HEK293 (cell line): Measurements from ENCODE around the gene PCDHA9.

Experiments used
- CTCF ChIA-PET: fragments of 350-600 bp; formaldehyde crosslinking; extraction: SDS; loops from one replicate; lab custom pipeline; 2021; ENCODE audit warnings: antibody characterized with exemption; lab: Yijun Ruan, JAX
- POLR2A ChIA-PET: fragments of 300-600 bp; formaldehyde crosslinking; extraction: SDS; loops from one replicate; lab custom pipeline; 2020; ENCODE audit warnings: antibody characterized with exemption, inconsistent platforms; lab: Yijun Ruan, JAX
- H3K27ac ChIP-seq: fragments of 200-500 bp; sonication (Bioruptor generic); 2 replicates; pipeline ENCODE4 v1.5.1; 2014; ENCODE audit warnings: low read depth, low read length, control low read depth, inconsistent platforms; ENCODE audit errors: extremely low read depth
- H3K36me3 ChIP-seq, 2 experiments: fragments of 200-500 bp in 1 of 2; sonication (Bioruptor generic) in 1 of 2; 1 replicate in 1 of 2; 2 replicates in 1 of 2; pipeline ENCODE4 v1.5.1; 2014 to 2017; ENCODE audit warnings: inconsistent platforms in 2 of 2, low read length in 2 of 2; ENCODE audit not compliant: control insufficient read depth in 2 of 2, insufficient read depth in 1 of 2
- H3K4me1 ChIP-seq: fragments of 200-500 bp; sonication (Bioruptor generic); 2 replicates; pipeline ENCODE4 v1.5.1; 2014; ENCODE audit warnings: mild to moderate bottlenecking, low read length, inconsistent platforms; ENCODE audit not compliant: control insufficient read depth, insufficient read depth
- H3K4me3 ChIP-seq: 2 replicates; pipeline ENCODE4 v1.5.1; 2011; ENCODE audit warnings: low read depth, mild to moderate bottlenecking, control low read depth, low read length, moderate library complexity
- H3K9me3 ChIP-seq: fragments of 200-500 bp; sonication (Bioruptor generic); 2 replicates; pipeline ENCODE4 v1.5.1; 2014; ENCODE audit warnings: low read depth, low read length, inconsistent platforms; ENCODE audit not compliant: control insufficient read depth, insufficient read depth
- EGR2 ChIP-seq: fragments of 450-650 bp; formaldehyde crosslinking; IDR thresholded peaks from 2 replicates; pipeline ENCODE4 v1.5.1; 2016; ENCODE audit warnings: low read depth, missing biosample characterization, missing genetic modification characterization
- ELK4 ChIP-seq: IDR thresholded peaks from 2 replicates; pipeline ENCODE4 v1.6.1; 2011; ENCODE audit warnings: mild to moderate bottlenecking, low read depth, low read length, borderline replicate concordance
- FEZF1 ChIP-seq: fragments of 450-650 bp; formaldehyde crosslinking; IDR thresholded peaks from 2 replicates; pipeline ENCODE4 v1.5.1; 2016; ENCODE audit warnings: missing biosample characterization, missing genetic modification characterization
- GLI4 ChIP-seq: fragments of 450-650 bp; formaldehyde crosslinking; IDR thresholded peaks from 2 replicates; pipeline ENCODE4 v1.5.1; 2016; ENCODE audit warnings: missing biosample characterization, missing genetic modification characterization
- GLIS2 ChIP-seq: fragments of 450-650 bp; formaldehyde crosslinking; IDR thresholded peaks from 2 replicates; pipeline ENCODE4 v1.5.1; 2016; ENCODE audit warnings: missing biosample characterization, missing genetic modification characterization
- PBX3 ChIP-seq: sonication (generic); formaldehyde crosslinking; IDR thresholded peaks from 2 replicates; pipeline ENCODE4 v1.8.1; 2022; ENCODE audit warnings: mild to moderate bottlenecking, moderate library complexity, missing genetic modification reagents
- PRDM1 ChIP-seq: fragments of 450-650 bp; formaldehyde crosslinking; IDR thresholded peaks from 2 replicates; pipeline ENCODE4; 2016; ENCODE audit warnings: missing biosample characterization, missing genetic modification characterization
- PRDM6 ChIP-seq: fragments of 450-650 bp; formaldehyde crosslinking; IDR thresholded peaks from 2 replicates; pipeline ENCODE4 v1.5.1; 2017; ENCODE audit warnings: missing biosample characterization, missing genetic modification characterization
- ZBTB17 ChIP-seq: fragments of 450-650 bp; formaldehyde crosslinking; IDR thresholded peaks from 2 replicates; pipeline ENCODE4 v1.5.1; 2016; ENCODE audit warnings: missing biosample characterization, missing genetic modification characterization
- ZFP69B ChIP-seq: fragments of 450-650 bp; formaldehyde crosslinking; IDR thresholded peaks from 2 replicates; pipeline ENCODE4 v1.5.1; 2016; ENCODE audit warnings: missing biosample characterization, missing genetic modification characterization
- ZNF121 ChIP-seq: fragments of 450-650 bp; formaldehyde crosslinking; IDR thresholded peaks from 2 replicates; pipeline ENCODE4 v1.5.1; 2016; ENCODE audit warnings: missing biosample characterization, missing genetic modification characterization
- ZNF16 ChIP-seq: fragments of 450-650 bp; formaldehyde crosslinking; IDR thresholded peaks from 2 replicates; pipeline ENCODE4 v1.5.1; 2016; ENCODE audit warnings: low read depth, missing biosample characterization, missing genetic modification characterization
- ZNF175 ChIP-seq: fragments of 450-650 bp; formaldehyde crosslinking; IDR thresholded peaks from 2 replicates; pipeline ENCODE4 v1.5.1; 2016; ENCODE audit warnings: missing biosample characterization, missing genetic modification characterization
- ZNF266 ChIP-seq: fragments of 450-650 bp; formaldehyde crosslinking; IDR thresholded peaks from 2 replicates; pipeline ENCODE4 v1.5.1; 2016; ENCODE audit warnings: missing biosample characterization, missing genetic modification characterization, low read depth
- ZNF274 ChIP-seq, 2 experiments: fragments of 200-500 bp in 1 of 2; fragments of 450-650 bp in 1 of 2; sonication (Bioruptor generic) in 1 of 2; formaldehyde crosslinking in 1 of 2; IDR thresholded peaks; 2 replicates each; pipeline versions ENCODE4 v1.5.1 to v1.6.1; 2014 to 2016; ENCODE audit warnings: borderline replicate concordance in 1 of 2, inconsistent platforms in 1 of 2, low read length in 1 of 2, missing biosample characterization in 1 of 2, missing genetic modification characterization in 1 of 2
- ZNF394 ChIP-seq: fragments of 450-650 bp; formaldehyde crosslinking; IDR thresholded peaks from 2 replicates; pipeline ENCODE4 v1.5.1; 2016; ENCODE audit warnings: missing biosample characterization, missing genetic modification characterization, mild to moderate bottlenecking, moderate library complexity, borderline replicate concordance
- ZNF521 ChIP-seq: fragments of 450-650 bp; formaldehyde crosslinking; IDR thresholded peaks from 2 replicates; pipeline ENCODE4 v1.5.1; 2017; ENCODE audit warnings: missing biosample characterization, mild to moderate bottlenecking, missing genetic modification characterization
- ZNF777 ChIP-seq: fragments of 450-650 bp; formaldehyde crosslinking; IDR thresholded peaks from 2 replicates; pipeline ENCODE4 v1.5.1; 2017; ENCODE audit warnings: missing biosample characterization, missing genetic modification characterization, borderline replicate concordance
- ZNF837 ChIP-seq: fragments of 450-650 bp; formaldehyde crosslinking; IDR thresholded peaks from 2 replicates; pipeline ENCODE4 v1.5.1; 2016; ENCODE audit warnings: missing biosample characterization, missing genetic modification characterization
- ZSCAN18 ChIP-seq: fragments of 450-650 bp; formaldehyde crosslinking; IDR thresholded peaks from 2 replicates; pipeline ENCODE4 v1.5.1; 2016; ENCODE audit warnings: missing biosample characterization, missing genetic modification characterization
- ZSCAN30 ChIP-seq: fragments of 450-650 bp; IDR thresholded peaks from 2 replicates; pipeline ENCODE4 v1.5.1; 2018; ENCODE audit warnings: missing biosample characterization, mild to moderate bottlenecking, missing genetic modification characterization, moderate library complexity
- TF ChIP-seq, protein P1 (sequence below): fragments of 450-650 bp; formaldehyde crosslinking; IDR thresholded peaks from 2 replicates; pipeline ENCODE4 v1.5.1; 2016; ENCODE audit warnings: missing biosample characterization, missing genetic modification characterization
- TF ChIP-seq, protein P2 (sequence below): fragments of 450-650 bp; formaldehyde crosslinking; IDR thresholded peaks from 2 replicates; pipeline ENCODE4 v1.5.1; 2016; ENCODE audit warnings: missing biosample characterization, missing genetic modification characterization, borderline replicate concordance

The PCDHA9 gene

DNA sequence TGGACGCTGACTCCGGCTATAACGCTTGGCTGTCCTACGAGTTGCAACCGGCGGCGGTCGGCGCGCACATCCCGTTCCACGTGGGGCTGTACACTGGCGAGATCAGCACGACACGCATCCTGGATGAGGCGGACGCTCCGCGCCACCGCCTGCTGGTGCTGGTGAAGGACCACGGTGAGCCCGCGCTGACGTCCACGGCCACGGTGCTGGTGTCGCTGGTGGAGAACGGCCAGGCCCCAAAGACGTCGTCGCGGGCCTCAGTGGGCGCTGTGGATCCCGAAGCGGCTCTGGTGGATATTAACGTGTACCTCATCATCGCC, 29.0 kb downstream of the PCDHA9 start:
- H3K27ac ChIP-seq, result no peak overlapping the region
- ChIA-PET CTCF (no interaction called here), POLR2A (no interaction called here)
- H3K4me3 ChIP-seq, result no peak overlapping the region
- H3K9me3 ChIP-seq, result no peaks in the 10 kb centered on the region
- no peaks in the 10 kb centered on the region for H3K36me3 ChIP-seq
- no peak for TF ChIP-seq ZNF266 (tag by site-specific recombination)
- TF ChIP-seq GLI4, result no peak
- TF ChIP-seq ZNF777 (tag by site-specific recombination), result no peak
- TF ChIP-seq ZNF837 (tag by site-specific recombination), result no peak
- TF ChIP-seq ZNF274 (IDR thresholded peaks at IDR 0.05; ENCODE audit: low read length), result no peak
- TF ChIP-seq ZNF274 (tag by site-specific recombination; IDR thresholded peaks at IDR 0.05; ENCODE audit: borderline replicate concordance), result no peak
- TF ChIP-seq, protein P1, sequence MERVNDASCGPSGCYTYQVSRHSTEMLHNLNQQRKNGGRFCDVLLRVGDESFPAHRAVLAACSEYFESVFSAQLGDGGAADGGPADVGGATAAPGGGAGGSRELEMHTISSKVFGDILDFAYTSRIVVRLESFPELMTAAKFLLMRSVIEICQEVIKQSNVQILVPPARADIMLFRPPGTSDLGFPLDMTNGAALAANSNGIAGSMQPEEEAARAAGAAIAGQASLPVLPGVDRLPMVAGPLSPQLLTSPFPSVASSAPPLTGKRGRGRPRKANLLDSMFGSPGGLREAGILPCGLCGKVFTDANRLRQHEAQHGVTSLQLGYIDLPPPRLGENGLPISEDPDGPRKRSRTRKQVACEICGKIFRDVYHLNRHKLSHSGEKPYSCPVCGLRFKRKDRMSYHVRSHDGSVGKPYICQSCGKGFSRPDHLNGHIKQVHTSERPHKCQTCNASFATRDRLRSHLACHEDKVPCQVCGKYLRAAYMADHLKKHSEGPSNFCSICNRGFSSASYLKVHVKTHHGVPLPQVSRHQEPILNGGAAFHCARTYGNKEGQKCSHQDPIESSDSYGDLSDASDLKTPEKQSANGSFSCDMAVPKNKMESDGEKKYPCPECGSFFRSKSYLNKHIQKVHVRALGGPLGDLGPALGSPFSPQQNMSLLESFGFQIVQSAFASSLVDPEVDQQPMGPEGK, result no peak
- no peak for TF ChIP-seq ELK4
- no peak for TF ChIP-seq ZSCAN30 (tag by site-specific recombination)
- TF ChIP-seq GLIS2 (tag by site-specific recombination), result no peak
- no peak for TF ChIP-seq ZSCAN18 (tag by site-specific recombination)
- TF ChIP-seq ZNF121 (tag by site-specific recombination), result no peak
- TF ChIP-seq, protein P2, sequence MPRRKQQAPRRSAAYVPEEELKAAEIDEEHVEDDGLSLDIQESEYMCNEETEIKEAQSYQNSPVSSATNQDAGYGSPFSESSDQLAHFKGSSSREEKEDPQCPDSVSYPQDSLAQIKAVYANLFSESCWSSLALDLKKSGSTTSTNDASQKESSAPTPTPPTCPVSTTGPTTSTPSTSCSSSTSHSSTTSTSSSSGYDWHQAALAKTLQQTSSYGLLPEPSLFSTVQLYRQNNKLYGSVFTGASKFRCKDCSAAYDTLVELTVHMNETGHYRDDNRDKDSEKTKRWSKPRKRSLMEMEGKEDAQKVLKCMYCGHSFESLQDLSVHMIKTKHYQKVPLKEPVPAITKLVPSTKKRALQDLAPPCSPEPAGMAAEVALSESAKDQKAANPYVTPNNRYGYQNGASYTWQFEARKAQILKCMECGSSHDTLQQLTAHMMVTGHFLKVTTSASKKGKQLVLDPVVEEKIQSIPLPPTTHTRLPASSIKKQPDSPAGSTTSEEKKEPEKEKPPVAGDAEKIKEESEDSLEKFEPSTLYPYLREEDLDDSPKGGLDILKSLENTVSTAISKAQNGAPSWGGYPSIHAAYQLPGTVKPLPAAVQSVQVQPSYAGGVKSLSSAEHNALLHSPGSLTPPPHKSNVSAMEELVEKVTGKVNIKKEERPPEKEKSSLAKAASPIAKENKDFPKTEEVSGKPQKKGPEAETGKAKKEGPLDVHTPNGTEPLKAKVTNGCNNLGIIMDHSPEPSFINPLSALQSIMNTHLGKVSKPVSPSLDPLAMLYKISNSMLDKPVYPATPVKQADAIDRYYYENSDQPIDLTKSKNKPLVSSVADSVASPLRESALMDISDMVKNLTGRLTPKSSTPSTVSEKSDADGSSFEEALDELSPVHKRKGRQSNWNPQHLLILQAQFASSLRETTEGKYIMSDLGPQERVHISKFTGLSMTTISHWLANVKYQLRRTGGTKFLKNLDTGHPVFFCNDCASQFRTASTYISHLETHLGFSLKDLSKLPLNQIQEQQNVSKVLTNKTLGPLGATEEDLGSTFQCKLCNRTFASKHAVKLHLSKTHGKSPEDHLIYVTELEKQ (tag by site-specific recombination), result no peak
- TF ChIP-seq PRDM1 (tag by site-specific recombination), result no peak
- TF ChIP-seq ZNF394 (tag by site-specific recombination), result no peak
- no peak for TF ChIP-seq ZFP69B (tag by site-specific recombination)
- no peaks in the 10 kb centered on the region for H3K4me1 ChIP-seq

DNA sequence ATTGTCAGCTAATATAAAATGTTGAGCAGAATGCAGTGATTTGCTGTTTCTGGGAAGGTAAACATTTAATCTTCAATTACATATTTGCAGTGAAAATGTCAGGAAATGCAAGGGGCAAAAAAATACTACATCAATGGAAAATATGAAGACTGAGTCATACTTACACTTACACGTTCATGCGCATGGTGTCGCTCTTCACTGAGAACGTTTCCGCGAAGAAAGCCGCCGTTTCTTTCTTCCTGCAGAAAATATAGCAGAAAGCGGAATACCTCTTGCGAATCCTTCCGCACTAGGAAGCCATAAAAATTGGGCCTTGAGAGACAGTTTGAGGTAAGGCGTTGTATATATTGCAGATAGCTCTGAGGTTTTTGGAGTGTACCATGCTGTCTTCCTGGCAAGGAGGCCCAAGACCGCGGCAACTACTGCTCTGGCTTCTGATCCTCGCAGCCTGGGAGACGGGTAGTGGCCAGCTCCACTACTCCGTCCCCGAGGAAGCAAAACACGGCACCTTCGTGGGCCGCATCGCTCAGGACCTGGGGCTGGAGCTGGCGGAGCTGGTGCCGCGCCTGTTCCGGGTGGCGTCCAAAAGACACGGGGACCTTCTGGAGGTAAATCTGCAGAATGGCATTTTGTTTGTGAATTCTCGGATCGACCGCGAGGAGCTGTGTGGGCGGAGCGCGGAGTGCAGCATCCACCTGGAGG, 33.9 kb downstream of the PCDHA9 start, which contains the start of gene PCDHA13:
Gene PCDHA13 (plus strand): TSS at position 236 of the 702 bp plus-strand sequence. CDS start 145 bp downstream, at position 381.
- ChIA-PET CTCF (interaction anchor here (0.6 to 5.1 kb wide), 27 partner anchors 10 to 221 kb away, joined by 3 to 81 read pairs (median 5); partner anchors contain the start of genes PCDHA10, PCDHA11, PCDHAC1 and PCDHAC2), POLR2A (no interaction called here)
- H3K4me1 ChIP-seq, result no peaks in the 10 kb centered on the region
- H3K9me3 ChIP-seq, result no peaks in the 10 kb centered on the region
- peak within 1 kb of the TSS; percentile 4; the same call in 1 of the 2 replicates for H3K4me3 ChIP-seq
- H3K27ac ChIP-seq, result no peak within 1 kb of the TSS
- no peaks in the 10 kb centered on the region for H3K36me3 ChIP-seq
- TF ChIP-seq ZNF16 (tag by site-specific recombination) (no peak), EGR2 (tag by site-specific recombination) (no peak), ZBTB17 (tag by site-specific recombination) (no peak), ZNF175 (no peak), GLI4 (no peak), ZNF521 (tag by site-specific recombination) (no peak), PRDM6 (tag by site-specific recombination) (no peak), GLIS2 (tag by site-specific recombination) (no peak), FEZF1 (no peak), PBX3 (CRISPR knock-in tag) (no peak)
